Activated CD4-positive, alpha-beta memory T cell treated with anti-CD3 and anti-CD28 coated beads, Interleukin-2, amount 10 ng/mL, durations not matched to agents 7 days and 5 days (primary cell): ENCODE results near the gene EPS8. TPM values are rescaled to one million over a fixed set of nuclear protein-coding genes. Genes with fewer than 3 reads are reported as not detected.

Experiments
- CTCF ChIA-PET: fragments of 350-600 bp; sonication (Branson Sonifier 250); formaldehyde crosslinking; loops from one replicate; lab custom pipeline; 2021; ENCODE audit warnings: antibody characterized with exemption, inconsistent platforms; lab: Charles Lee
- POLR2A ChIA-PET: fragments of 350-600 bp; sonication (Branson Sonifier 250); formaldehyde crosslinking; loops from one replicate; lab custom pipeline; 2021; ENCODE audit warnings: antibody characterized with exemption; lab: Charles Lee
- DNase-seq: peaks from one replicate; pipeline ENCODE4 v3.0.0-alpha.2; 2020
- H3K27ac Mint-ChIP-seq: one replicate; pipeline ENCODE4 v1.8.0; 2021; ENCODE audit warnings: mild to moderate bottlenecking, mixed read lengths
- H3K27me3 Mint-ChIP-seq: one replicate; pipeline ENCODE4 v1.8.0; 2021; ENCODE audit warnings: mixed read lengths
- H3K36me3 Mint-ChIP-seq: one replicate; pipeline ENCODE4 v1.8.0; 2021; ENCODE audit warnings: low read depth, mixed read lengths
- H3K4me1 Mint-ChIP-seq: one replicate; pipeline ENCODE4 v1.8.0; 2021; ENCODE audit warnings: mixed read lengths
- H3K4me3 Mint-ChIP-seq: one replicate; pipeline ENCODE4 v1.8.0; 2021; ENCODE audit warnings: mild to moderate bottlenecking, mixed read lengths
- H3K9me3 Mint-ChIP-seq: one replicate; pipeline ENCODE4 v1.8.0; 2021; ENCODE audit warnings: mixed read lengths
- total RNA-seq, 2 experiments: library from RNA; stranded (reverse); gene quantifications; one replicate each; pipeline ENCODE4 v1.2.3, GENCODE V29; 2021

The EPS8 gene
- total RNA-seq, 2 experiments from 2014 or later = 3.1 to 4.7 TPM

DNA sequence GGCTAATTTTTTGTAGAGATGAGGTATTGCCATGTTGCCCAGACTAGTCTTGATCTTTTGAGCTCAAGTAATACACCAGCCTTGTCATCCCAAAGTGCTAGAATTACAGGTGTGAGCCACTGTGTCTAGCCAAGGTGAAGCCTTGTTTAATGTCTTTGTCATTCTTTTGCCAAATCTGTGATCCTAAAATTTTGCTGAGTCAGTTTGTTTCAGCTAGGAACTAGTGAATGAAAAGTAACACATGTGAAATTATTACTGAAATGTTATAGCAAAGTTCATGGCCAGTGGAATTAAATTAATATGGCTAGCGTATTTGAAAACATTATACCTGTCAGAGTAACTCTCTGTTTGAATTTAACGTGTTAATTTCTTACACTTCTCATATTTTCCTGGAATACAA lies 26.5 kb upstream of the EPS8 start:
- Mint-ChIP-seq H3K27me3 (peaks cover 9% of the 10 kb centered on the region), H3K4me3 (no peak overlapping the region), H3K27ac (no peak overlapping the region), H3K9me3 (no peaks in the 10 kb centered on the region), H3K4me1 (no peaks in the 10 kb centered on the region), H3K36me3 (no peaks in the 10 kb centered on the region)
- no peak for DNase-seq
- CTCF ChIA-PET = no interaction called here
- POLR2A ChIA-PET = no interaction called here

DNA sequence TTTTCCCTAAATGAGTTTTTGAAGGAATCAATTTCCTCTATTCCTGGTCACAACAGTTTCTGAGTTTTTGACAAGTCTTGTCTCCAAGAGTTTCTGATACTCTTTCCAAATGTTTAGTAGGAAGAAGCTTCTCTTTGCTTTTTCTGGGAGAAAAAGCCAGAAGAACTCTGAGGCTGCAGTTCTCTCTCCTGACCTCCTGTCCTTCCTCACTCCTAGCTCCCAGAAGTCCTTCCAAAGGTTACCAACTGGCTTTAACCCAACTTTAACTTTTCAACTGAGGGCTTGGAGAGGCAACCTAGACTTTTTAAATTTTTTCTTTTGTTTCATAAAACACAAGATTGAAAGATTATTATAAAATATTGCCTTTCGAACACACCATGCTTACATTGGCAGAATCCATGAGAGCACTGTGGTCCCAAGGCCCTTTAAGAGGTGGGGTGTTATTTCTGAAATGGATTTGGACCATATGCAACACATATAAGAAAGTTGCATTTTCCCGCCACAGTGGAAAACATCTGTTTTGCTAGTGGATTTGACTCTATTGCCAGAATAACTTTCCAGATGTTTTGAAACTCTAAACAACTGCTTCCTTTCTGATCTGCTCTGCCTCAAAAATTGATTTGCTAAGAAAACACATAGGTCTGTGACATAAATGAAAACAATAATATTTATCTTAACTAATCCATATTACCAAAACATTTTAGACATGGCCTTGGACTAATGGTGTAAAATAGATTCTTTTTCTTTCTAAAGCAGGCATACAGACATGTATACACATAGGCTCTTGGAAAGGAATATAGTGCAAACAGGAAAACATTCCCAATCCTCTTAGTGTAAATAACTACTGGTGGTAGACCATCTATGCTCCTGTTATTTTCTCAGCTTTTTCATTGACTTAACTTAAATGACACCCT lies 22.3 kb upstream of the EPS8 start:
- H3K36me3 Mint-ChIP-seq = no peaks in the 10 kb centered on the region
- H3K27ac Mint-ChIP-seq = no peak overlapping the region
- peaks cover 6% of the 10 kb centered on the region for H3K27me3 Mint-ChIP-seq
- no peaks in the 10 kb centered on the region for H3K4me1 Mint-ChIP-seq
- H3K9me3 Mint-ChIP-seq = no peaks in the 10 kb centered on the region
- ChIA-PET POLR2A (no interaction called here), CTCF (no interaction called here)
- H3K4me3 Mint-ChIP-seq = no peak overlapping the region
- DNase-seq = no peak

DNA sequence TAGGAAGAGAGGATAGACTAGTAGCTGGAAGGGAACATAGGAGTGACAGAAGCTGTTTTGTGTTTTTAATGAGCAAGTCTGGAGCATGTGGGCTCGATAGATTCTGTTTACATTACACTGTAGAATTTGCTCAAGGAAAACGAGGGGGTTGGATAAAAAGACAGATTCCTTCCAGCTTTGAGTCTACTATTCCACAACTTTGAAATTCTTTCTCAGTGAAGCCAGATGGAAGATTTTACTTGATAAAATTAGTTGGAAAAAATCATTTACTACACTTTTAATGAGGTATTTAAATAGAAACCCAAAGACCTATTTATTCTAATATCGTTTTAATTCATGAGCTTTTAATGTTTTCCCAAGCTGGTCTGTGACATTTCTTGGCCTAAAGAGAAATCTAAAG lies 19.5 kb upstream of the EPS8 start:
- H3K4me3 Mint-ChIP-seq = no peak overlapping the region
- CTCF ChIA-PET = no interaction called here
- no peaks in the 10 kb centered on the region for H3K9me3 Mint-ChIP-seq
- POLR2A ChIA-PET = no interaction called here
- no peak overlapping the region for H3K27ac Mint-ChIP-seq
- H3K4me1 Mint-ChIP-seq = no peaks in the 10 kb centered on the region
- no peaks in the 10 kb centered on the region for H3K36me3 Mint-ChIP-seq
- DNase-seq = no peak
- peaks cover 9% of the 10 kb centered on the region for H3K27me3 Mint-ChIP-seq

DNA sequence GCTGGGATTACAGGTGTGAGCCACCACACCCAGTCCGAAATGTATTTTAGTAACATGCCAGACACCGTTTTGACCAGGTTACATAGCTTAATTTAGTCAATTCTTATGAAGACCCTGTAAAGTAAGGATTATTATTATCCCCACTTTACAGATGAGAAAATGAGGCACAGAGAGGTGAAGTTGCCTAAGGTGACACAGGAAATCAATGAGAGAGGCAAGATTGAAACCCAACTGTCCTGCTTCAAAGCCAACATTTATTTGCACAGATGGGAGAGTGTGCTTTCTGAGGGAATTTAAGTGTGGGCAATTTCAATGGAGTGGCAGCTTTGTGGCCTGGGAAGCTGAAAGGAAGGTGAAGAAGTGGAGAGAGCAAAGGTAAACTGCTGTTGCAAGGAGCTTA lies 19.1 kb upstream of the EPS8 start:
- ChIA-PET POLR2A (no interaction called here), CTCF (interaction anchor here (0.6 kb wide), 1 partner anchor 227 kb away, joined by 3 read pairs; no protein-coding TSS in a partner anchor)
- Mint-ChIP-seq H3K36me3 (no peaks in the 10 kb centered on the region), H3K27me3 (peaks cover 8% of the 10 kb centered on the region), H3K27ac (no peak overlapping the region), H3K4me3 (no peak overlapping the region), H3K9me3 (no peaks in the 10 kb centered on the region), H3K4me1 (no peaks in the 10 kb centered on the region)
- no peak for DNase-seq

DNA sequence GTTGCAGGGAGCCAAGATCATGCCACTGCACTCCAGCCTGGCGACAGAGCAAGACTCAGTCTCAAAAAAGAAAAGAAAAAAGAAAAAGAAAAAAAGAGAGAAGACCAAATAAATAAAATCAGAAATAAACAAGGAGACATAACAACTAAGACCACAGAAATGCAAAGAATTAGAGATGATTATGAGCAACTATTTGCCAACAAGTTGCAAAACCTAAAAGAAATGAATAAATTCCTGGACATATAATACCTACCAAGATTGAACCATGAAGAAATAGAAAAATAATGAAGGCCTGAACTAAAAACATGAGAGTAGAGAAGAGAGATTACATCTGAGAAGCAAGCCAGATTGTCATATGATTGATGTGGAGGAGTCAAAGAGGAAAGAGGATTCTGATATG lies 17.6 kb upstream of the EPS8 start:
- Mint-ChIP-seq H3K4me1 (no peaks in the 10 kb centered on the region), H3K27ac (no peak overlapping the region), H3K36me3 (no peaks in the 10 kb centered on the region), H3K27me3 (peaks cover 6% of the 10 kb centered on the region), H3K9me3 (no peaks in the 10 kb centered on the region), H3K4me3 (no peak overlapping the region)
- CTCF ChIA-PET = no interaction called here
- DNase-seq = no peak
- POLR2A ChIA-PET = no interaction called here

DNA sequence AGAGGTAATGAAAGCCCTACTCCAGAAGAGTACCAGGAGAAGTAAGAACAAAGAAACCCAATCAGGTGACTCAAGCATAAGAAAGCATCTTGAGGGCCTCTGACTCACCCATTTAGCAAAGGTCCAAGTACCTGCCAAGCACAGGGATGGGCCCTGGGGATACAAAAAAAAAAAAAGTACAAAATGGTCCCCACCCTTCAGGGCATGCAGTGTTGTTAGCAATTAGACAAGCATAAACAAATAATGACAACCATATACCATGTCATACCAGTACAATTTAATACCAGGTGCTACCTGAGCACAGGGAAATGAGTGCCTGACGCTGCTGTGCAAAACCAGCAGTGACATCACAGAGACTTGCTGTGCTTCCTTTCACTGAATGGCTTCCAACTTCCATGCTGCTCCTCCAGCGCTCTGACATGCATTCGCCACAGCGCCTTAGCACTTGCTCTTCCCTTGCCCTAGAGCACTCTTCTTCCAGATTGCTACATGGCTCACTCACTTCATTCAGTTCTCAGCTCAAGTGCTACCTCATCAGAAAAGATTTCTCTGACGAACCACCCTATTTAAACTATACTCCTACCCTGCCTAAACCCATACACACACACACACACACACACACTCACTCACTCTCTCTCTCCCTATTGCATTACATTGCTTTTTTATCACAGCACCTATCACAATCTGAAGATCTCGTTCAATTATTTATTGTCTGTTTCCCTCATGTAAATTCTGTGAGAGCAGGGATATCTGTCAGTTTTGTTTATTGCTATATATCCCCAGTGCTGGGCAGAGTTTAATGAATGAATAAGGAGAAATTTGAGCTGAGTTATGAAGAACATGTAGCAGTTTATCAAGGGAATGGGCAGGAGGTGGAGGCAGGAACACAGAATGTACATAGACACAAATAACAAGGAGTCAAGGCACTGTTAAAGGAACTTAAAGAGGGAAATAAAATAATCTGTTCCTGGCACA lies 12.9 kb upstream of the EPS8 start:
- Mint-ChIP-seq H3K27ac (no peak overlapping the region), H3K9me3 (no peaks in the 10 kb centered on the region), H3K27me3 (peaks cover 14% of the 10 kb centered on the region), H3K4me1 (no peaks in the 10 kb centered on the region), H3K4me3 (no peak overlapping the region), H3K36me3 (no peaks in the 10 kb centered on the region)
- ChIA-PET POLR2A (no interaction called here), CTCF (interaction anchor here (0.5 kb wide), 1 partner anchor 9 kb away, joined by 3 read pairs; no protein-coding TSS in a partner anchor)
- DNase-seq = no peak

DNA sequence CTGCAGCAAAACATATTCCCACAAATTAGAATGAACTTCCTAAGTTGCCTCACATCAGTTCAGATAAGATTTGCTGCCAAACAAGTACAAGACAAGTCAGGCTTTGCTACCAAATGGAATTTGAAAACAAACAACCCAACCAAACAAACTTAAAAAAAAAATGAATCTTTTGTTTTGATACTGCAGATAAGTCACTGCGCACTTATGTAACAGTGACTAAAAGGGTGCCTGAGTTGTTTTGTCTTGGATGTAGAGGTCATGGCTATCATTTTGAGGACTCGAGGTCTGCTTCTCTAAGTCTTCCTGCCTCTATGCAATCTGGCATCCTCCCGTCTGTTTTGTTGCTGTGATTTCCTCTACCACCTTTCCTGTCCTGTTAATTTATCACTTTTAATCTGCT lies 11.1 kb upstream of the EPS8 start:
- ChIA-PET CTCF (no interaction called here), POLR2A (no interaction called here)
- Mint-ChIP-seq H3K27ac (no peak overlapping the region), H3K4me3 (no peak overlapping the region), H3K27me3 (peaks cover 16% of the 10 kb centered on the region), H3K9me3 (no peaks in the 10 kb centered on the region), H3K4me1 (no peaks in the 10 kb centered on the region), H3K36me3 (no peaks in the 10 kb centered on the region)
- DNase-seq = no peak

DNA sequence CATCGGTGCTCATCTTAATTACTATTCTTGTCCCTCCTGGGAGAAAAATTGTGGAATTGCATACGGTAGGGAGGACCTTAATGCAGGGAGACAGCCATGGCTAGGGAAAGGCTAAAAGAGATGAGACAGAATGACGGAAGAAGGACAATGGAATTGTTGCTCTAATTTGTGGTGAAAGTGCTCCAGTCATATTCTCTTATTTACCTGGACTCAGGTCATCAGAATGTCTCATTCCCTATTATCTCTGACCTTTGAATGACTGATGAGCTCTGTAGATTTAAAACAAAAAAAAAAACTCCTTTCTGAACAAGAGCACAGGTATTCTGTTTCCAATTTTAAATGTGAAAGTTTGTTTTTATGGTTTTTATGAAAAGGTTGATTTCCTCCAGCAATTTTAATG lies 8.6 kb upstream of the EPS8 start:
- Mint-ChIP-seq H3K27ac (no peak overlapping the region), H3K27me3 (peaks cover 27% of the 10 kb centered on the region), H3K9me3 (no peaks in the 10 kb centered on the region), H3K36me3 (no peaks in the 10 kb centered on the region), H3K4me1 (no peaks in the 10 kb centered on the region), H3K4me3 (no peak overlapping the region)
- ChIA-PET POLR2A (interaction anchor here (1.1 kb wide), 1 partner anchor 9 kb away, joined by 4 read pairs; the partner anchor contains the start of gene EPS8), CTCF (no interaction called here)
- DNase-seq = no peak

DNA sequence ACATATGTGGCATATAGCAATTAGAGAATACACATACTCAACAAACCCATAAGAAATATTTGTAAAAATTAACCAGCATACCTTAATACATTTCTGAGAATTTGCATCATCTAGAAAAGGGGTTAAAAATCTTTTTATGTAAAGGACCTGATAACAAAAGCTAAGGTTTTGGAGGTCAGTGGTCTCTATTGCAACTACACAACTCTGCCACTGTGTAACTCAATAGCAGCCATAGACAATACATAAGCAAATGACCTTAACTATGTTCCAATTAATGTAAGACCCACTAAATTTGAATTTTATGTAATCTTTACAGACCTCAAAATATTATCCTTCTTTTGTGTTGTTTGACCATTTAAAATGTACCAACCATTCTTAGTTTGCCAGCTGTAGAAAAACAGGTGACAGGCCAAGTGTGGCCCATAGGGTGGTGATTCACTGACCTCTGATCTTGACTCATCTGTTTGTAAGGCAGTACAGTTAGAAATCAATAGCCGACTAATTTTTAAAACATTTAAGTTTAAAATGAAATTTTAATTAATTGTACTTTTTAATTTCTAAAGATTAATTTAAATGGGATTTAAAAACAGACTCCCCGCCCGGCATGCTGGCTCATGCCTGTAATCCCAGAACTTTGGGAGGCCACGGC lies 7.4 kb upstream of the EPS8 start:
- DNase-seq = no peak
- POLR2A ChIA-PET = no interaction called here
- CTCF ChIA-PET = interaction anchor here (1.1 kb wide), 1 partner anchor 264 kb away, joined by 3 read pairs; no protein-coding TSS in a partner anchor
- Mint-ChIP-seq H3K4me1 (no peaks in the 10 kb centered on the region), H3K36me3 (no peaks in the 10 kb centered on the region), H3K4me3 (no peak overlapping the region), H3K27ac (no peak overlapping the region), H3K27me3 (peaks cover 32% of the 10 kb centered on the region), H3K9me3 (no peaks in the 10 kb centered on the region)

DNA sequence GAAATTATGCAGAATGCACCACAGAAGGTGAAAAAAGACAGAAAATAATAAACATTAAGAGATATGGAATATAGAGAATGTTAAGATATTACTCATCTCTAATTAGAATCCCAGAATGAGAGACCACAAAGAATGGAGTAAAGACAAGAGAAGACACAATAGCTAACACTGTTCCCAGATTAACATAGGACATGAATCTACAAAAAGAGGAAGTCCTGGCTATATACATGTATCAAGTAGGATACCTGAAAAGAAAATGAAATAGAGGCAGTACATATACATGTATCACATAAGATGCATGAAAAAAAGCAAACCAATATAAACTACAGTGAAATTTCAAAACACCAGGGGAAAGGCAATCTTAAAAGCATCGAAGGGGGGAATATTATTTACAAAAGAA lies 5.6 kb upstream of the EPS8 start:
- H3K9me3 Mint-ChIP-seq = no peaks in the 10 kb centered on the region
- ChIA-PET POLR2A (no interaction called here), CTCF (interaction anchor here (1.2 kb wide), 1 partner anchor 22 kb away, joined by 3 read pairs; no protein-coding TSS in a partner anchor)
- H3K4me3 Mint-ChIP-seq = no peak overlapping the region
- H3K4me1 Mint-ChIP-seq = peaks cover 4% of the 10 kb centered on the region
- peaks cover 44% of the 10 kb centered on the region for H3K27me3 Mint-ChIP-seq
- no peaks in the 10 kb centered on the region for H3K36me3 Mint-ChIP-seq
- no peak for DNase-seq
- H3K27ac Mint-ChIP-seq = no peak overlapping the region

DNA sequence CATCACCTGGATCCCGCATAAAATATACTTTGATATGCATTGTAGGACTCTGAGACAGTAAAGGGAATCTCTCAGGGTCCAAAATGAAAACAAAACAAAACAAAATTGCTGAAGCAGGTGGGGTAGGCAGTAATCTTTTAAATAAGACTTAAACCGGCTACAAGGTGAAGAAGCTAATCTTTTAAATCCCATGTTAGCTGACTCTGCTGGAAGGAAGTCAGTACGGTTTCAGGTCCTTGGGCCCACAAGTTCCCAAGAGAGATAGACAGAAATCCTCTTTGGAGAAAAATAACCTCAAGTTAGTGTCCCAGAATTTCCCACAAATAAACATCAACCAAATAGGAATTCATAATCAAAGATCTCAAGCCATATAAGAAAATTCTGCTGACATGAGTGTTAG lies 5.0 kb upstream of the EPS8 start:
- no peaks in the 10 kb centered on the region for H3K9me3 Mint-ChIP-seq
- no peak overlapping the region for H3K4me3 Mint-ChIP-seq
- ChIA-PET POLR2A (no interaction called here), CTCF (interaction anchor here (1.2 kb wide), 1 partner anchor 22 kb away, joined by 3 read pairs; no protein-coding TSS in a partner anchor)
- peaks cover 47% of the 10 kb centered on the region for H3K27me3 Mint-ChIP-seq
- H3K36me3 Mint-ChIP-seq = no peaks in the 10 kb centered on the region
- DNase-seq = no peak
- peaks cover 7% of the 10 kb centered on the region for H3K4me1 Mint-ChIP-seq
- no peak overlapping the region for H3K27ac Mint-ChIP-seq
